Caco-2 (cell line): ENCODE data around the gene PDLIM1. TPM values are rescaled to one million over a fixed set of nuclear protein-coding genes. Genes with fewer than 3 reads are reported as not detected.

Experiments used
- BruUV-seq: library from RNA; stranded (reverse); fragments of 400-500 nt; replicated peaks from 2 replicates; lab custom pipeline; 2021; lab: Mats Ljungman, UMichigan
- CTCF ChIA-PET: fragments of 300-600 bp; sonication (Branson Sonifier 250); formaldehyde crosslinking; loops from one replicate; lab custom pipeline; 2022; ENCODE audit warnings: antibody characterized with exemption; lab: Charles Lee
- POLR2A ChIA-PET: fragments of 300-600 bp; sonication (Branson Sonifier 250); formaldehyde crosslinking; loops from one replicate; lab custom pipeline; 2022; ENCODE audit warnings: antibody characterized with exemption; lab: Charles Lee
- DNase-seq, 2 experiments: peaks; one replicate each; pipeline versions ENCODE4 v3.0.0 to v3.0.0-alpha.2; 2020 to 2022
- H3K27me3 ChIP-seq: replicated peaks from 2 replicates; pipeline ENCODE4 v1.6.0; 2011; ENCODE audit warnings: low read length; ENCODE audit not compliant: control insufficient read depth, insufficient read depth
- H3K36me3 ChIP-seq: 2 replicates; pipeline ENCODE4 v1.5.1; 2011; ENCODE audit warnings: low read length; ENCODE audit not compliant: control insufficient read depth, insufficient read depth
- H3K4me1 ChIP-seq: fragments of 250-450 bp; sonication (Bioruptor Pico); 2 replicates; pipeline ENCODE4 v1.5.1; 2020; ENCODE audit warnings: mild to moderate bottlenecking
- H3K4me3 ChIP-seq: 2 replicates; pipeline ENCODE4 v1.5.1; 2011; ENCODE audit warnings: low read depth, mild to moderate bottlenecking, control low read depth, low read length
- H3K9me3 ChIP-seq: fragments of 250-450 bp; sonication (Bioruptor Pico); 2 replicates; pipeline ENCODE4 v1.5.1; 2020; ENCODE audit warnings: mild to moderate bottlenecking, moderate library complexity
- H3K27ac Mint-ChIP-seq: one replicate; pipeline ENCODE4 v1.8.0; 2022; ENCODE audit warnings: mixed read lengths; ENCODE audit not compliant: unreplicated experiment
- H3K27me3 Mint-ChIP-seq: one replicate; pipeline ENCODE4 v1.8.0; 2022; ENCODE audit warnings: mixed read lengths; ENCODE audit not compliant: insufficient read depth, unreplicated experiment
- H3K36me3 Mint-ChIP-seq: one replicate; pipeline ENCODE4 v1.8.0; 2022; ENCODE audit warnings: mild to moderate bottlenecking, mixed read lengths; ENCODE audit not compliant: insufficient read depth, unreplicated experiment
- H3K4me1 Mint-ChIP-seq: one replicate; pipeline ENCODE4 v1.8.0; 2022; ENCODE audit warnings: low read depth, mixed read lengths; ENCODE audit not compliant: unreplicated experiment
- H3K4me3 Mint-ChIP-seq: one replicate; pipeline ENCODE4 v1.8.0; 2022; ENCODE audit warnings: mild to moderate bottlenecking, moderate library complexity, mixed read lengths; ENCODE audit not compliant: unreplicated experiment
- H3K9me3 Mint-ChIP-seq: one replicate; pipeline ENCODE4 v1.8.0; 2022; ENCODE audit warnings: mixed read lengths; ENCODE audit not compliant: unreplicated experiment
- CTCF ChIP-seq, 2 experiments: fragments of 200-600 bp in 1 of 2; IDR thresholded peaks; 1 replicate in 1 of 2; 2 replicates in 1 of 2; pipeline versions ENCODE4 v1.5.1 to v1.8.0; 2011 to 2022; ENCODE audit warnings: antibody characterized with exemption in 1 of 2, control low read depth in 1 of 2, inconsistent platforms in 1 of 2, low read depth in 1 of 2, low read length in 1 of 2, mild to moderate bottlenecking in 1 of 2, moderate library complexity in 1 of 2; ENCODE audit not compliant: insufficient read depth in 1 of 2, severe bottlenecking in 1 of 2, unreplicated experiment in 1 of 2
- intact Hi-C: fragments of 100-400 bp; cut with micrococcal nuclease; formaldehyde crosslinking; loops from one replicate; pipeline ENCODE4 v1.10.0; 2022; ENCODE audit not compliant: unreplicated experiment
- total RNA-seq: library from RNA; stranded (reverse); gene quantifications from 2 replicates; pipeline ENCODE4 v1.2.3, GENCODE V29; 2022

Gene PDLIM1
- total RNA-seq, 1 experiment from 2014 or later = 506 TPM

- POLR2A ChIA-PET = no interaction called here
- Histone ChIP-seq H3K27me3 (no peaks in the 10 kb centered on the region), H3K4me3 (no peak overlapping the region), H3K4me1 (no peaks in the 10 kb centered on the region), H3K36me3 (no peaks in the 10 kb centered on the region), H3K9me3 (no peaks in the 10 kb centered on the region)
- Mint-ChIP-seq H3K9me3 (no peaks in the 10 kb centered on the region), H3K36me3 (peaks cover 23% of the 10 kb centered on the region), H3K27me3 (no peaks in the 10 kb centered on the region), H3K4me3 (no peak overlapping the region), H3K4me1 (peaks cover 10% of the 10 kb centered on the region), H3K27ac (no peak overlapping the region)
- intact Hi-C loops = no loop called here
- no peak for TF ChIP-seq CTCF (IDR thresholded peaks at IDR 0.05; ENCODE audit: insufficient read depth in 1 of 2, low read depth in 1 of 2, low read length in 1 of 2, severe bottlenecking in 1 of 2, unreplicated experiment in 1 of 2)
- CTCF ChIA-PET = no interaction called here
- BruUV-seq = no TSS peak
- no peak for DNase-seq
Measured at GRCh38 chr10:95214793-95215192, 76.0 kb downstream of the PDLIM1 start.

DNA sequence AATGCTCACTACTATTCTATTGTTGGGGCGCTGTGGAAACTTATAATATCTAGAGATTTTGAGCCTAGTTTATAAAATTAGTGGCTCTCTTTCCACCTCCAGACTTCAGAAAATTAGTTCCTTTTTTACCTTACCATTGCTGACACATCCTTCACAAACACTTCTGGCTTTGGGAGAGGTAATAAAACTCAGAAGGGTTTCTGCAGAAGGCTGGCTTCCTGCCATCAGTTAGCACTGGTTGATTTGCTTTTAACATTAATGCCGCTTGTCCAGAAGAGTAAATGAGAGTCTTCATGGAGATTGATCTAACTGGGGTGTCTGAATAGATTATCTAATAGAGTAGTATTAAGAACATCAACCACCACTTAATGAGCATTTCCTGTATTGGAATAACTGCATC is 76.4 kb downstream of the PDLIM1 start:
- ChIA-PET POLR2A (no interaction called here), CTCF (no interaction called here)
- intact Hi-C loops = no loop called here
- Mint-ChIP-seq H3K4me1 (peaks cover 11% of the 10 kb centered on the region), H3K36me3 (peaks cover 24% of the 10 kb centered on the region), H3K9me3 (no peaks in the 10 kb centered on the region), H3K4me3 (no peak overlapping the region), H3K27me3 (no peaks in the 10 kb centered on the region), H3K27ac (no peak overlapping the region)
- TF ChIP-seq CTCF (IDR thresholded peaks at IDR 0.05; ENCODE audit: insufficient read depth in 1 of 2, low read depth in 1 of 2, low read length in 1 of 2, severe bottlenecking in 1 of 2, unreplicated experiment in 1 of 2) = no peak
- Histone ChIP-seq H3K27me3 (no peaks in the 10 kb centered on the region), H3K4me3 (no peak overlapping the region), H3K36me3 (no peaks in the 10 kb centered on the region), H3K9me3 (no peaks in the 10 kb centered on the region), H3K4me1 (no peaks in the 10 kb centered on the region)
- no TSS peak for BruUV-seq
- DNase-seq = no peak

- no TSS peak for BruUV-seq
- H3K27ac Mint-ChIP-seq = no peak overlapping the region
Measured at GRCh38 chr10:95211606-95212279, 79.1 kb downstream of the PDLIM1 start.

More at GRCh38 chr10:95211606-95212279, 79.1 kb downstream of the PDLIM1 start:
- CTCF ChIA-PET = no interaction called here
- H3K4me3 ChIP-seq = no peak overlapping the region
- DNase-seq = no peak
- no peaks in the 10 kb centered on the region for H3K36me3 ChIP-seq
- peaks cover 17% of the 10 kb centered on the region for H3K4me1 Mint-ChIP-seq
- POLR2A ChIA-PET = no interaction called here
- intact Hi-C loops = no loop called here
- no peaks in the 10 kb centered on the region for H3K27me3 Mint-ChIP-seq
- H3K27me3 ChIP-seq = no peaks in the 10 kb centered on the region
- peaks cover 28% of the 10 kb centered on the region for H3K36me3 Mint-ChIP-seq
- H3K9me3 ChIP-seq = no peaks in the 10 kb centered on the region
- H3K9me3 Mint-ChIP-seq = no peaks in the 10 kb centered on the region
- no peak overlapping the region for H3K4me3 Mint-ChIP-seq
- TF ChIP-seq CTCF (IDR thresholded peaks at IDR 0.05; ENCODE audit: insufficient read depth in 1 of 2, low read depth in 1 of 2, low read length in 1 of 2, severe bottlenecking in 1 of 2, unreplicated experiment in 1 of 2) = no peak
- H3K4me1 ChIP-seq = no peaks in the 10 kb centered on the region
